ENCODE measurements around the gene ABCC8.

Gene ABCC8

DNA sequence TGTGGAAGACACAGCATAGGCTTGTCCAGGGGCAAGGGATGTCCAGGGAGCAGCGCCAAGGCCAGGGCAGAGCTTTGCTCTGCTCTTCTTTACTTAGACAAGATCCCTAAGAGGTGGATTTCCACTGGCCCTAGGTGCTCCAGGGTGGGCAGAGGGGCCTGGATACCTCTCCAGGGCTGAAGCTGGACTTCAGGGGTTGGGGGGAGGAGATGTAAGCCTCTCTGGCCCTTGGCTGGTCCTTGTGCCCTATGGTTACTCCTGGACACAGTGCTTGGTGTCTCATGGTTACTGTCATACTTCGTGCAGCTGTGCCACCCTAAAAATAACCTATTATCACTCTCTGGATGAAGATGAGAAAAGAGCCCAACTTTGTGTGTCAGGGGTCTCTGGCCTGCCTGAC, 75.3 kb downstream of the ABCC8 start:
- no peak for DNase-seq

DNA sequence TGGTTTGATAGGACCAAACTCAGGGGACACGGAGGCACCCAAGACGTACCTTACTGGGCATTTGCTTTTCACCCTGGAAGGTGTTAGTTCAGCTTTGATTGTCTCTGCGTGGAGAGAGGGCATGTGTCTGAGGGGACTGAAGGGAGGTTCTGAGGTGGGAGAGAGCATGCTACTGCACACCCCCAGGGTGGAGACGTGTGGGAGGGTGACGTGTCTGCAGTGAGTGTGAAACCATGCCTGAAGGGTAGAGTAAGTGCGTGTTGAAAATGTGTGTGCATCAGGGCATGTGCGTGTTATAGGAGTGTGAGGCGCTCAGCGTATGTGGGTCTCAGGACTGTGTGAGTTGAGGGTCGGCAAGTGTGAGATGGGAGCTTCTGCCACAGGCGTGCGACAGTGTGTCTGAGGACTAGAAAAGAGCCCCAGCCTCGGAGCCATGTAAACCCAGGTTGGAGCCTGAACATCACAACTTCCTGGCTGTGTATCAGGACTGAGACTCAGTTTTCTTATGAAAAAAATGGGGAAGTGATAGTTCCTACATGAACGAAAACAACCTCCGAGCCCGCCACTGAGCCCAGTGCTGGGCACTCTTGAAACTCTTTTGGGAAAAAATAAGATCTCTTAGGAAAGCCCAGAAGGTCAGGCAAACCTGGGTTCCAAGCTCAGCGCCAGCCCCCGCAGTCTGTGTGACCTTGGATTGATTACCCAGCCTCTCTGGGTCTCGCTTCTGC, 76.4 kb downstream of the ABCC8 start:
- DNase-seq = no peak

DNA sequence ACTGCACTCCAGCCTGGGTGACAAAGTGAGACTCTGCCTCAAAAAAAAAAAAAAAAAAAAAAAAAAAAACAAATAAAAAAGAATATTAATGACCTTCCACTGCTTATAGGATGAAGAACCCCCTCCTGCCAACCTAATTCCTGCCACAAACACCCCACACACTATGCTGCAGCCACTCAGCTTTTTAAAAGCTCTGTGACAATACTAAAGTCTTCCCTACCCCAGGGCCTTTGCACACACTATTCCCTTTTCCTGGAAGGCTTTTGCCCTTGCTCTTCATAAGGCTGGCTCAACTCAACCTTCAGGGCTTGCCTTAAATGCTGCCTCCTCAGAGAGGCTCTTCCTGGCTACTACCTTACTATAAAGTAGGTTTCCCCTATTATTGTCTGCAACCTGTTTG, 77.4 kb downstream of the ABCC8 start:
- no peak for DNase-seq

DNA sequence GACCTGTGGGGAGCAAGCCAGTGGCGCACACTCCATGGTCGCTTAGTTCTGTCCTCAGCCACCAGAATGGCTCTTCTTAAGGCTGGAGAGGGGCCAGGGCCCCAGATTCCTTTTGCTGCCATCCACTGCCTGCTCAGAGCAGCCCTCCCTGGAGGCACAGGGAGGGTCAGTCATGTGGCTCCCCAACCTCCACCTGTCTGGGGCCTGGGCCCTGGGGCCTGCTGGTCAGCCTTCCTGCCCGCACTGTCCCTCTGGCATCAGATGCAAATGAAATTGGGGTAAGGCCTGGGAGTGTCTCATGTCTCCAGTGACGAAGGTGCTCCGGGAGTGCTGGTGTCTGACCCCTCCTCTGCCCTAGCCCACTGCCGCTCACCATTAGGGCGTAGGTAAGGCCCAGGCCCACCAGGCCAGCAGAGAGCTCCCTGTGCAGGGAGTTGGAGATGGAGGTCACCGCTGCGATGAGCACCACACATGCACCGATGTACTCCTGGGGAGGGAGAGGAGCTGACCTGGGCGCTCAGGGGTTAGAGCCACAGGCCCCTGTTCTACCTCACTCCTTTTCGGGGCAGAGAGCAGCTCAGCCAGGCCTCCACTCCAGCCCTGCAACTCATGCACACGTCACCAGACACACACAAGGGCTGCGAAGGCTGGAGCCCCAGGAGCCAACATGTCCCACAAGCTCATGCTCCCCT, 79.2 kb downstream of the ABCC8 start:
- no peak for DNase-seq

DNA sequence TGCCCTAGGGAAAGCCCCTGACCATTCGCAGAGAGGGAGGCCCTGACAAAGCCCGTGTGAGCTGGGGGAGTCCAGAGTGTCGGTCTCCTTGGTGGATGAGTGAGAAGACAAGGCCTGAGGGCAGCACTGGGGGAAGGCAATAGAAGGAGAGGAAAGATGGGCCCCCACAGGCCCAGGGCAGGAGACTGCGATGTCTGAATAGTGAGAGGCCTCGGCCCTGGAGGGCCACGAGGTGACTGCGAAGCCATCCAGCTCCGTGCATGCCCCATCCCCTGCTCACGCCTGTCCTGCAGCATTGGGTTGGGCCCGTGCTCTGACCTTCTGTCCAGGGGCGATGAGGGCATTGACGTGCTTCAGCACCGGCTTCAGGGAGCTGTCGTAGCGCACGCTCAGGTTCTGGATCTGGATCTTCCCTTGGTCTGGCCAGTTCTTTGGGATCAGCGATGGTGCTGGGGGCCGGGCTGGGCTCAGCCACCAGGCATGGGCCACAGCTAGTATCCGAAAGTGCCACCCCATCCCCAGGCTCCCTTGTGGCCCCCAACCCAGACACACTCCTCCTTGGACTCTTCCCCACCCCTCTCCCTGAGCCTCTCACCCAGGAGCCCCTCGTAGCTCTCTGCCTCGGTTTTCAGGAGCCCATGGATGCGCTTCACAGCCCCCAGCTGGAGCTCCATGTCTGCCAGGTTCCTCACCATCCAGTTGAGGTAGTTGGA, 79.9 kb downstream of the ABCC8 start:
- DNase-seq = no peak

DNA sequence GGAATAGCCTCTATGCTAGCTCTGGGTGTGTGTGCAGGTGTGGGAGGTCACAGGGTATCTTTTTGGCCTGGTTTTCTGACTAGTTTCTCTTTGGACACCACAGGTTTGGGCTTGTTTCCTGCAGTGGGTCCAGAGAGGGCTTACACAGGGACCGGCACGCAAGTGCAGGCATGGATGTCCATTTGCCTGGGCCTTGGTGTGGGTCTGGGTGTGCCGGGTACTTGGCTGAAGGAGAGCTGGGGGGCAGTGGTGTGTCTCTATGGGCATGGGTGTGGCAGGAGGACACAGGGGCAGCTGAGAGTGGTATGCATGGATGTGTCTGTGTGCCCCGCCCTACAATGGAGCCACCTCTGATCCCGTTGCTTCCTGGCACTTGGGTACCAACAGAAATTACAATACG, 80.7 kb downstream of the ABCC8 start:
- DNase-seq = no peak

DNA sequence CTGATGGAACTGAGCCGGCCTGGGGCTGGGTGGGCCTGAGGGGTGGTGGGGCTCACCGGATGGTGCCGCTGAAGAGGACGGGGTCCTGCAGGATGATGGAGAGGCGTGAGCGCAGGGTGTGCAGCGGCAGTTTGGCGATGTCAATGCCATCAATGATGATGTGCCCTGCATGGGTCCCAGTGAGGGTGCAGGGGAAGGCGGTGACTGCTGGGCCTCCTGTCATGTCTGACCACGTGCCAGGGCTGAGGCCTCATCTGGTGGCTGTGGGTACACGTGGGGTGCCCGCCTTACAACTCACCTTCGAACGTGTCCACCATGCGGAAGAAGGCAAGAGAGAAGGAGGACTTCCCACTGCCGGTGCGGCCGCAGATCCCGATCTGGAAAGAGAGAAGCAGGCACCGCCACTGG, 81.1 kb downstream of the ABCC8 start:
- DNase-seq = no peak

DNA sequence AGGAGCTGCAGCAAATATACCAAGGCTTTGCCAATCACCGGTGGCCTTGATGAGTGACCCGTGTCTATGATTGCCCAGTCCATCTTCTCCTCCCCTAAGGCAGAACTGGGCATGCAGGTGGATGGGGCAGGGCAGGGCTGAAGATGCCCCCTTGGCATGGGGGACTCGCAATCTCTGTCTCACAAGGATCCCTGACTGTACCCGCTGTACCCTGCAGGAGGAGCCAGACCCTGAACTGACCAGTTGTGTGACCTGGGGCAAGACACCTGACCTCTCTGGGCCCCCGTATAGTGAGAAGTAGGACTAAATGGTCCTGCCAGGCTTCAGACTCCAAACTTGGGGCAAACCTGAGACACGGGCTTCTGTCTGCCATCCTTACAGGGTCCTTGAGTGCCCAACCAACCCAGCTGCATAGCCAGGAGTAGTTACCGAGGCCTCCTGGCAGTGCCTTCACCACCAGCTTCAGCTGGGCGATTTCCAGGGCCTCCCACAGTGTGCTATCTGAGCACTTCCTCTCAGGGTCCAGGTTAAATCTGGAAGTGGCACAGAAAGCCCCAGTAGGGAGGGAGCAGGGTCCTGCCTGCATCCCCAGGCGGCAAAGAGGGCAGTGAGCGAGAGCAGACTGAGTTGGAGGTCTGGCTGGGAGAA, 81.8 kb downstream of the ABCC8 start:
- no peak for DNase-seq

DNA sequence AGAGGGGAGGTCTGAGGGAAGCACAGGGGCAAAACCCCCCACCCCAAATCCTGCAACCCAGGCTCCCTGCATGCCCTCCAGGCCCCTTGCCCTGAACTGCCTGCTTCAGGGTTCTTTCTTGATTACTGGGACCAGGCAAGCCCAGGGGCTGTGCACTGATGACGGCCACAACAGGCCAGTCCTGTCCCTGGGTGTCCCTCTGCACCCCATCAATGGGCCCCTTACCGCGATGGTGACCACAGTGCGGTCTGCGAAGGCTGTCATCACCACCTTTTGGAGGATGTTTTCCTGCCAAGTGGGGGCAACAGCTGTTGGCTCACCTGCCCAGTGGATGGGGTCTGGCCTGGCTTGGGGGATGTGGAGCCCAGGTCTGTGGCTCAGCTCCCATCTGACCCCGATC, 83.2 kb downstream of the ABCC8 start:
- no peak for DNase-seq

DNA sequence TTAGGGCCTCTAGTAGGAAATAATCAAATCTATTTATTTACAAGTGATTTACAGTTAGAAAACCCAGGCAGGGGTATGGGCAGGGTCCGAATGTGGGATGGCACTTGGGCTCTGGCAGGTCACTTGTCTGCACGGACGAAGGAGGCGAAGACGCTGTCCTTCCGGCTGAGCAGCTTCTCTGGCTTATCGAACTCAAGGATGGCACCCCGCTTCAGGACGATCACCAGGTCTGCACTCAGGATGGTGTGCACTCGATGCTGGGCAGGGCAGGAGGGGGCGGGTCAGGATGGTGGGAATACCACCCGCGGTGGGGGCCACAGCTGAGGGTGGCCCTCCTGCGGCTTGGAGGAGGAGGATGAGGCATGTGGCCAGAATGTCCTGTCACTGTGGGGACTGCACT, 83.8 kb downstream of the ABCC8 start:
- DNase-seq = no peak

DNA sequence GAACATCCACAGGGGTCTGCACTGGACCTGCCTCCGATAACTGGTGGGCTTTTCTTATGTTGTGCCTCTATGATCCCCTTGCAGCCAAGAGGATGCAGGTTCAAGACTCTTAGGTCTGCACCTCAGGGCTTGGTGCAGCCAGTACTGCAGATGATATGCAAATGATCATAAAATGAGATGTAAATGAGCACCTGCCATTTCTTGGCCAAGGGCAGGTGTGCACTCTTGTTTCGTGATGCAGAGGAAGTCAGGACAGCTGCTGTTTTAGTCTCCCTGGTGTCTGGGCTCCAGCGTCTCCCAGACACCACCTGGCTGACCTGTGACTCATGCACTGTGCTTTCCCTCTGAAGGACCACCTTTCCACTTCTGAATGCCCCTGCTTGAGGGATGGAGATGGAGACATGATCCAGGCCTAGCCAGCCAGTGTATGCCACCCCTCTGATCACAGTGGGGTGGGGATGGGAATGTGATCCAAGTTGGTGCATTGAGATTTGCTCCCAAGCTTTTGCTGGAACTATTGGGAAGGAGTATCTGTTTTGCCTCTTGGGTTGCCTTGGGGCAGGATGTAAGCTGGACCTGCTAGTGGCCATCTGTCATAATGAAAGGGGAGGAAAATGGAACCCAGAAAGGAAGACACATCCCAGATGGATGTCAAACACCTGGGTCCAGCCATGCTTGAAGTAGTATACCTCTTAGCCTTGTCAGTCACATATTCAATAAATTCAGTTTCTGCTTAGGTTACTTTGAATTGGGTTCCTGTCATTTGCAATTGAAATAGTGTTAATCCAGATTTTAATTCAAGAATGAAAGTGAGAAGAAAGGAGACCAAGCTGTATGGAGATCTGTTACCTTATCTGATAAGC, 84.9 kb downstream of the ABCC8 start:
- no peak for DNase-seq

DNA sequence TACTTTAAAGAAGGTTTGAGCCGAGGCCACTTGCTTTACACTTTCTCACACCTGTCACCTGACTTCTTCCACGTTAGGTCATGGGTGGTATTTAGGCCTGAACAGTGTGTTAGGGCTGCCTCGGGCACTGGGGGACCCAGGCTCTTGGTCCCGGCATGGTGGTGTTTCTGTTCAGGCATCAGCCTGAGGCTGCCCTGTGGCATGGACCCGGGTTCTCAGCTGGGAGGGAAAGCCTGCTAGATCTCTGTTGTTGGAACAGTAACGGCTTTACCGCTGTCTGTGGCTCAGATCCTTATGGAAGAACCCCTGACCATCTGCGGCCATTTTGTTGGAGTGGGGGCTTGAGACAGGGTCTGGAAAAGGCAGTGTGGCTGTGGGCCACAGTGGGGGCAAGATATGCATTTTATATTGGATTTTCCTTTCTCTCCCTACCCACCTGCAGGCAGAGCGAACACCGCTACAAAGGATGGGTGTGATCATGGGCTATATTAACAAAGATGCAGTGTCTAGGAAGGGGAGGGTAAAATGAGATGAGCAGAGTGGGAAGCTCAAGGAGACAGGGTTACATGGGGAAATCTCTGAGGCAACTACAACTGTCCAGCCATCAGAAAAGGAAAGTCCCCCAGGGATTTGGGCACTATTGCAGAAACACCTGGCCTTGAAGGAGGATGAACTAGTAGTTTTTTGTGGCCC, 86.5 kb downstream of the ABCC8 start:
- DNase-seq = no peak

DNA sequence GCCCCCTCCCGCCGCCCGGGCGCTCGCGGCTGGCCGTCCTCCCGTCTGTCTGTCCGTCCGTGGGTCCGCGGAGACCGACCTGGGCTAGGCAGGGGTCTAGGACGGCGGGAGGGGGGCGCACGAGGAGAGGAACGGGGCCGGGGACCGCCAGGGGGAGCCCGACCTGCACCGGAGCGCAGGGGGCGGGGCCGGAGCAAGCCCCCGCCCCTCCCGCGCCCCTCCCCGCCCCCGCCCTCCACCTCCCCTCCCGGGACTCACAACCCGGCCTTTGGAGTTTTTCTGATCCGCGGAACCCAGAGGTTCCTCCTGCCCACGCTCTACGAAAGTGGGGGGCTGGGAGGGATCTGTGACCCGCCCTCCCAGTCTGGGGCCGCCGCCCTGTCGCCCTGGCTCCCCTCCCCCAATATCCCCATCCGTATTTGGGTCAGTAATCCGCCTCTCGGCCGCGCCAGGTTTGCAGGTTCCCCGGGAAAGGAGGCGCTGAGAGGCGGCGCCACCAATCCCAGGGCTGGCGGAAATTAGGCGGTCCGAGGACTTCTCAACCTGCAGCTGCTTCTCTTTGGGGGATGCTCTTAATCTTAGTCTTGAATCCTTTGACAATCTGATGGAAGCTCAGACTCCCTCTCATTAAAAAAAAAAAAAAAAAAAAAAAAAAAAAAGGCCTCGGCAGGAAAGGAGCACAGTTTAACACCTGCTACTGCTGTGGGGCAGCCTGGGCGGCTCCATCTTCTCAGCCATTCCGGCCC, 87.3 kb downstream of the ABCC8 start:
- peak; percentile 75 for DNase-seq

DNA sequence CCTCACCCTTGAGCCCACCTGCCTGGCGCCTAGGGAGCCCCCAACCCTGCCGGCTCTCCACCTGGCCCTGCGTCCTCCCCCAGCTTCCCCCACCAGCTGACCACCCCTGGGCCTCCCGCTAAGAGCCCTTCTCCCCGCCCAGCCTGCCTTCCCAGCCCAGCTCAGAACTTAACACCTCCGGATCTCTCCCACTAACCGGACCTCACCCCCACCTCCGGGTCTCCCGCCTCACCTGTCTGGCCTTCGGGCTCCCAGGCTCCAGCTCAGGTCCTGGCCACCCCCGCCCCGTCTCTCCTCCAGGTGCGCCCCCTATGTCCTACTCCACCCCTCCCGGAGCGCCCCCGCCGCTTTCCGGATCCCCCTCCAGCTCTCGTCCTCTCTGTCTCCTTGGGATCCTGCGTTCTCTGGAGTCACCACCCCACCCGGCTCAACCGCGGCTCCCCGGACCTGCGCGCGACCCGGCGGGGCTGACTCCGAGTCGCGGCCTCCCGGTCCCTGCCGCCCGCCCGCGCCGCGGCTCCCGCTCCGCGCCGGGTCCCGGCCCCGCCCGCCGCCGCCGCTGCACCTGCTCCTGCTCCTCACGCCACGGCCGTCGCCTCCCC, 87.9 kb downstream of the ABCC8 start, which contains the start of gene KCNJ11:
KCNJ11 (minus strand) TSS at position 51 of the 602 bp plus-strand sequence. CDS start 568 bp downstream, outside the sequence.
- DNase-seq = peak; percentile 26

DNA sequence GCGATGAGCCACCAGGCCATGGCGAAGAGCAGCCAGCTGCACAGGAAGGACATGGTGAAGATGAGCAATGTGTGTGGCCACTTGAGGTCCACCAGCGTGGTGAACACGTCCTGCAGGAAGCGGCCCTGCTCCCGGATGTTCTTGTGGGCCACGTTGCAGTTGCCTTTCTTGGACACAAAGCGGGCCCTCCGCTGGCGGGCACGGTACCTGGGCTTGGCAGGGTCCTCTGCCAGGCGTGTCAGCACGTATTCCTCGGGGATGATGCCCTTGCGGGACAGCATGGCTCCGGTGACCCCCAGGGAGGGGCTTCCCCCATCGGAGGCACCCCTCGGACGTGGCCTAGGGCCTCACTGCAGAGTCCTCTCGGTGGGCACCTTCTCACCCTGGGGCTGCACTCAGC, 88.8 kb downstream of the ABCC8 start:
- DNase-seq = no peak

DNA sequence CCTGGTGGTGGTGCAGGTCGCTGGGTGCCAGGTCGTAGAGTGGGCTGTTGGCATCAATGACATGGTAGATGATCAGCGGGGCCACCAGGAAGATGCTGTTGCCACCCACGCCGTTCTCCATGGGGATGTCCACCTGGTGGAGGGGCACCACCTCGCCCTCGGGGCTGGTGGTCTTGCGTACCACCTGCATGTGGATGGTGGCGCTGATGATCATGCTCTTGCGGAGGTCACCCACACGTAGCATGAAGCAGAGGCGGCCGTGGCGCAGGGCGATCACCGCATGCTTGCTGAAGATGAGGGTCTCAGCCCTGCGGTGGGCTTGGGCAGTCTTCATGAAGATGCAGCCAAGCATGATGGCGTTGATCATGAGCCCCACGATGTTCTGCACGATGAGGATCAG, 89.4 kb downstream of the ABCC8 start:
- no peak for DNase-seq

DNA sequence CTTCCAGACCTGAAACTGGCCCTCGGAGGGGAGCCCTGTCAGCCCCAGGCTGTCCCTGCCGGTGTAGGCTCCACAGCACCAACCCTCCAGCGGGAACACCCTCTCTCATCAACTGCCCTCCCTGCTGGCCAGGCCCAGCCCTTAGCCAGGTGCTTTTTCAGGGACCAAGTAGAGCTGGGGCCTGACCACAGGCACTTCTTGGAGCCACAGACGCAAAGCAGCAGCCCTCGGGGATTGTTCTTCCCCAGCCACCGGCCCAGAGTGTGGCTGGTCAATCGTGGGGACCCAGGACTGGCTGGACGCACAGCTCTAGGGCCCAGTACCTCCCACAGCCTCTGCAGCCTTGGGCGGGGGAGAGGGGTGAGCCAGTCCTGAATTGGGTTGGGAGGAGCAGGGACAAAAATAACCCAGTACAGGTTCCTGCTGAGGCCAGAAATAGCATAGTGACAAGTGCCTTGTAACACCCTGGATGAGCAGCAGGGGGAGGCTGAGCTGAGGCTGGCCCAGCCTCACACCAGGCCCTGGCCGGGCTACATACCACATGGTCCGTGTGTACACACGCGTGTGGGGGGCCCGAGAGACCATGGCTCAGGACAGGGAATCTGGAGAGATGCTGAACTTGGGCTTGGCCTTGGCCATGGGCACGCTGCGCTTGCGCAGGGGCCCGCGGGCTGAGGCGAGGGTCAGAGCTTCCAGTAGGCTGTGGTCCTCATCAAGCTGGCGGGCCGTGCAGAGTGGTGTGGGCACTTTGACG, 90.1 kb downstream of the ABCC8 start:
- peak; percentile 80 for DNase-seq

DNA sequence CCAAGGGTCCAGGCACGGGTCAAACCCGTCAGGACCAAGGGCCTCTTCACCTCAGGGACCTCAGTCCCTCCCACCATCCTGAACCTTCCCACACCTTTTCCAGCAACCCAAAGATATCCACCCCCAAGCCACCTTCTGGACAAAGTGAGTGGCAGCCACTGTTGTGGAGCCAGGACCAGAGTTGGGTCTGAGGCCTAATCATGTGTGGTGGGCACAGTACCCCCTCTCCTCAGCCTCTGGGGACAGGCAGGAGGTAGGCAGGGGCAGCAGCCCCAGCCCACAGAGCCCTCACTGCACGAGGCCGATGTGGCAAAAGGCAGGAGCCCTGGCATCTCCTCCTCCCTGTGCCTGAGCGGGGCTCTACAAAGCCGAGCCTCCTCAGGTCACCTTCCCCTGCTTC, 90.7 kb downstream of the ABCC8 start:
- DNase-seq = no peak

DNA sequence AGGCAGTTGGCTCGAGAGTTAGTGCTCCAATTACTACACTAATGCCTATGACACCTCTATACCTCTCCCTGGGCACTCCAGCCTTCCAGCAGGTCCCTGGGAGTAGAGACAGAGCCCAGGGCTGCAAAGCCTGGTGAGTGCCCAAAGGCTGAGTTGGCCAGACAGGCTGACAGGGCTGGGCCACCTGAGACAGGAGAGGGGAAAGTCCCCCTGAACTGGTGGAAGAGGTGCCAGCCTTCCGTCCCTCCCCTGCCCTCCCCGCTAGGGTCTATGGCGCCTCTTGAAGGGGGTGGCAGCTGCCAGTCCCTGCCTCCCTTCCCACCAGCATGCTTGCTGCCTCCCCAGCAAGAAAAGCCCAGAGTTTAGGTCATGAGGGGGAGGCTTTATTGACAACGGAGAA, 91.2 kb downstream of the ABCC8 start:
- no peak for DNase-seq

DNA sequence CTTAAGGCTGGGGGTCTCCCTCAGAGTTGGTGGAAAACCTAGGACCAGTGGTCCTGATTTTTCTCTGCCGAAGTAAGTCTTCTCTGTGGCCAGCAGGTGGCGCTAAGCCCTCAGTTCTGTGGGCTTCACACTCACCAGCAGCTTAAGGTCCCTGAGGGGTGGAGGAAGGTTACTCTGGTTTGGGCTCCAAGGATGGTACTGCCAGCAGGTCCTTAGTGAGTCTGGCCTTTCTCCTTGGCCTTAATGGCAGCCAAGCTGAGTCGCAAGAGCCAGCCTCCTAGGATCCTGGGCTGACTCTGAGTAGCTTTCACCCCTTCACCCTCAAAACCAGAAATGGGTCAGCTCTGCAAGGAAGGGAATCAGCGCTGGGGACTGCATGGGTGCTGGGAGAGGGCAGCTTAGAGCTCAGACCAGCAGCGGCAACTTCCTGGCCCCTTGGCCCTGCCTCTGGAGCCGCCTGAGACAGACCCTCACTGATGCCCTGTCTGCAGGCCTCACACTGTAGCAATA, 92.6 kb downstream of the ABCC8 start:
- peak; percentile 95 for DNase-seq

Data from hematopoietic multipotent progenitor cell treated with erythropoietin and hydrocortisone succinate and interleukin-3 and kit ligand, for 6 days (in vitro differentiated cells).